Bronchial epithelial cell (primary cell): ENCODE results near the gene REEP6. TPM values are rescaled to one million over a fixed set of nuclear protein-coding genes. Genes with fewer than 3 reads are reported as not detected.

ENCODE experiments used
- DNase-seq: peaks from one replicate; pipeline ENCODE4 v3.0.0-alpha.2; 2010; ENCODE audit warnings: low read depth
- FAIRE-seq: peaks from 2 replicates; lab custom pipeline; 2011; peaks lifted over from hg19 to GRCh38; lab: Jason Lieb, UNC
- H3K27me3 ChIP-seq: 2 replicates; pipeline ENCODE4 v1.5.1; 2011; ENCODE audit warnings: low read length; ENCODE audit not compliant: control insufficient read depth, insufficient read depth
- H3K36me3 ChIP-seq: 2 replicates; pipeline ENCODE4 v1.5.1; 2011; ENCODE audit warnings: low read length; ENCODE audit not compliant: control insufficient read depth, insufficient read depth
- H3K4me3 ChIP-seq: 2 replicates; pipeline ENCODE4 v1.5.1; 2011; ENCODE audit warnings: mild to moderate bottlenecking, low read depth, low read length, control low read depth
- CTCF ChIP-seq: IDR thresholded peaks from 2 replicates; pipeline ENCODE4 v1.5.1; 2011; ENCODE audit warnings: mild to moderate bottlenecking, moderate library complexity, low read length, control low read depth, inconsistent platforms; ENCODE audit not compliant: insufficient read depth, severe bottlenecking
- total RNA-seq: library from RNA; depleted of rRNA; stranded (reverse); fragments of >200 nt; gene quantifications from 2 replicates; pipeline ENCODE4 v1.2.1, GENCODE V29; 2014

The REEP6 gene
- total RNA-seq, 1 donor from 2014 or later, result 2.1 TPM

- DNase-seq, result peak; percentile 34
- Histone ChIP-seq H3K36me3 (no peaks in the 10 kb centered on the region), H3K27me3 (peaks cover 10% of the 10 kb centered on the region), H3K4me3 (peak overlapping the region; percentile 41)
- TF ChIP-seq CTCF, result no peak
- FAIRE-seq, result no peak
Observed at GRCh38 chr19:1470305-1471009, 20.5 kb upstream of the REEP6 start.

- FAIRE-seq (no peak), DNase-seq (no peak)
- no peak for TF ChIP-seq CTCF
- Histone ChIP-seq H3K27me3 (peaks cover 10% of the 10 kb centered on the region), H3K4me3 (peak overlapping the region; percentile 41), H3K36me3 (peaks cover 3% of the 10 kb centered on the region)
Observed at GRCh38 chr19:1471010-1471514, 19.9 kb upstream of the REEP6 start.

- H3K4me3 ChIP-seq, result no peak overlapping the region
Observed at GRCh38 chr19:1471515-1472160, 19.3 kb upstream of the REEP6 start.

GRCh38 chr19:1472231-1473084, 18.5 kb upstream of the REEP6 start:
- peaks cover 1% of the 10 kb centered on the region for H3K27me3 ChIP-seq
- peaks cover 4% of the 10 kb centered on the region for H3K36me3 ChIP-seq
- TF ChIP-seq CTCF, result no peak
- FAIRE-seq, result no peak
- H3K4me3 ChIP-seq, result no peak overlapping the region
- no peak for DNase-seq

More at GRCh38 chr19:1471515-1472160, 19.3 kb upstream of the REEP6 start:
- Histone ChIP-seq H3K27me3 (peaks cover 8% of the 10 kb centered on the region), H3K36me3 (peaks cover 4% of the 10 kb centered on the region)
- no peak for FAIRE-seq
- no peak for DNase-seq
- TF ChIP-seq CTCF, result peak; percentile 10

- H3K27me3 ChIP-seq, result no peaks in the 10 kb centered on the region
- peak; percentile 43 for FAIRE-seq
Observed at GRCh38 chr19:1473085-1473851, 17.7 kb upstream of the REEP6 start.

More at GRCh38 chr19:1473085-1473851, 17.7 kb upstream of the REEP6 start:
- H3K4me3 ChIP-seq, result no peak overlapping the region
- DNase-seq, result no peak
- no peak for TF ChIP-seq CTCF
- H3K36me3 ChIP-seq, result peaks cover 4% of the 10 kb centered on the region
